ENCODE data around the gene ARL15.

Gene ARL15

GRCh38 chr5:54081415-54081814, 229.0 kb downstream of the ARL15 start:
- no peak for TF ChIP-seq TEAD4 (IDR thresholded peaks at IDR 0.05)
- TF ChIP-seq, protein P1, sequence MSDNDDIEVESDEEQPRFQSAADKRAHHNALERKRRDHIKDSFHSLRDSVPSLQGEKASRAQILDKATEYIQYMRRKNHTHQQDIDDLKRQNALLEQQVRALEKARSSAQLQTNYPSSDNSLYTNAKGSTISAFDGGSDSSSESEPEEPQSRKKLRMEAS (IDR thresholded peaks at IDR 0.05), result no peak
- no peak for TF ChIP-seq FOXM1 (IDR thresholded peaks at IDR 0.05; ENCODE audit: borderline replicate concordance, low read depth)
- TF ChIP-seq EP300 (IDR thresholded peaks at IDR 0.05; ENCODE audit: borderline replicate concordance), result no peak
- no peak for TF ChIP-seq TAF1 (IDR thresholded peaks at IDR 0.05; ENCODE audit: low read depth)
- no peak for TF ChIP-seq NFIC (IDR thresholded peaks at IDR 0.05)
- TF ChIP-seq CEBPB (IDR thresholded peaks at IDR 0.05), result no peak
- TF ChIP-seq YY1 (IDR thresholded peaks at IDR 0.05; ENCODE audit: low read depth), result no peak
- no peak for TF ChIP-seq USF1 (IDR thresholded peaks at IDR 0.05)
- no peak for TF ChIP-seq RAD21 (IDR thresholded peaks at IDR 0.05; ENCODE audit: low read depth)
- TF ChIP-seq EGR1 (IDR thresholded peaks at IDR 0.05), result no peak
- TF ChIP-seq, protein P2, sequence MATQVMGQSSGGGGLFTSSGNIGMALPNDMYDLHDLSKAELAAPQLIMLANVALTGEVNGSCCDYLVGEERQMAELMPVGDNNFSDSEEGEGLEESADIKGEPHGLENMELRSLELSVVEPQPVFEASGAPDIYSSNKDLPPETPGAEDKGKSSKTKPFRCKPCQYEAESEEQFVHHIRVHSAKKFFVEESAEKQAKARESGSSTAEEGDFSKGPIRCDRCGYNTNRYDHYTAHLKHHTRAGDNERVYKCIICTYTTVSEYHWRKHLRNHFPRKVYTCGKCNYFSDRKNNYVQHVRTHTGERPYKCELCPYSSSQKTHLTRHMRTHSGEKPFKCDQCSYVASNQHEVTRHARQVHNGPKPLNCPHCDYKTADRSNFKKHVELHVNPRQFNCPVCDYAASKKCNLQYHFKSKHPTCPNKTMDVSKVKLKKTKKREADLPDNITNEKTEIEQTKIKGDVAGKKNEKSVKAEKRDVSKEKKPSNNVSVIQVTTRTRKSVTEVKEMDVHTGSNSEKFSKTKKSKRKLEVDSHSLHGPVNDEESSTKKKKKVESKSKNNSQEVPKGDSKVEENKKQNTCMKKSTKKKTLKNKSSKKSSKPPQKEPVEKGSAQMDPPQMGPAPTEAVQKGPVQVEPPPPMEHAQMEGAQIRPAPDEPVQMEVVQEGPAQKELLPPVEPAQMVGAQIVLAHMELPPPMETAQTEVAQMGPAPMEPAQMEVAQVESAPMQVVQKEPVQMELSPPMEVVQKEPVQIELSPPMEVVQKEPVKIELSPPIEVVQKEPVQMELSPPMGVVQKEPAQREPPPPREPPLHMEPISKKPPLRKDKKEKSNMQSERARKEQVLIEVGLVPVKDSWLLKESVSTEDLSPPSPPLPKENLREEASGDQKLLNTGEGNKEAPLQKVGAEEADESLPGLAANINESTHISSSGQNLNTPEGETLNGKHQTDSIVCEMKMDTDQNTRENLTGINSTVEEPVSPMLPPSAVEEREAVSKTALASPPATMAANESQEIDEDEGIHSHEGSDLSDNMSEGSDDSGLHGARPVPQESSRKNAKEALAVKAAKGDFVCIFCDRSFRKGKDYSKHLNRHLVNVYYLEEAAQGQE (IDR thresholded peaks at IDR 0.05; ENCODE audit: low read depth), result no peak
- no peak for TF ChIP-seq TCF12 (IDR thresholded peaks at IDR 0.05; ENCODE audit: low read depth)
- TF ChIP-seq ZBTB7A (IDR thresholded peaks at IDR 0.05; ENCODE audit: low read depth), result no peak

GRCh38 chr5:54080831-54081230, 229.5 kb downstream of the ARL15 start:
- TF ChIP-seq FOXM1 (IDR thresholded peaks at IDR 0.05; ENCODE audit: borderline replicate concordance, low read depth) (no peak), ZBTB7A (IDR thresholded peaks at IDR 0.05; ENCODE audit: low read depth) (no peak), USF1 (IDR thresholded peaks at IDR 0.05) (no peak), YY1 (IDR thresholded peaks at IDR 0.05; ENCODE audit: low read depth) (no peak), EP300 (IDR thresholded peaks at IDR 0.05; ENCODE audit: borderline replicate concordance) (no peak), TEAD4 (IDR thresholded peaks at IDR 0.05) (no peak), CEBPB (IDR thresholded peaks at IDR 0.05) (no peak), CREB1 (IDR thresholded peaks at IDR 0.05; ENCODE audit: low read depth) (no peak), RAD21 (IDR thresholded peaks at IDR 0.05; ENCODE audit: low read depth) (no peak), TAF1 (IDR thresholded peaks at IDR 0.05; ENCODE audit: low read depth) (no peak), EGR1 (IDR thresholded peaks at IDR 0.05) (no peak), TCF12 (IDR thresholded peaks at IDR 0.05; ENCODE audit: low read depth) (no peak), NFIC (IDR thresholded peaks at IDR 0.05) (no peak)
- TF ChIP-seq, protein P2 (IDR thresholded peaks at IDR 0.05; ENCODE audit: low read depth), result no peak
- TF ChIP-seq, protein P1 (IDR thresholded peaks at IDR 0.05), result no peak

GRCh38 chr5:54073735-54074134, 236.6 kb downstream of the ARL15 start:
- TF ChIP-seq TEAD4 (IDR thresholded peaks at IDR 0.05), result no peak
- TF ChIP-seq, protein P2 (IDR thresholded peaks at IDR 0.05; ENCODE audit: low read depth), result no peak
- TF ChIP-seq, protein P1 (IDR thresholded peaks at IDR 0.05), result no peak
- TF ChIP-seq TAF1 (IDR thresholded peaks at IDR 0.05; ENCODE audit: low read depth), result no peak
- no peak for TF ChIP-seq FOXM1 (IDR thresholded peaks at IDR 0.05; ENCODE audit: borderline replicate concordance, low read depth)
- no peak for TF ChIP-seq EGR1 (IDR thresholded peaks at IDR 0.05)
- no peak for TF ChIP-seq CEBPB (IDR thresholded peaks at IDR 0.05)
- no peak for TF ChIP-seq EP300 (IDR thresholded peaks at IDR 0.05; ENCODE audit: borderline replicate concordance)
- TF ChIP-seq TCF12 (IDR thresholded peaks at IDR 0.05; ENCODE audit: low read depth), result no peak
- no peak for TF ChIP-seq RAD21 (IDR thresholded peaks at IDR 0.05; ENCODE audit: low read depth)

- no peak for TF ChIP-seq TAF1 (IDR thresholded peaks at IDR 0.05; ENCODE audit: low read depth)
- TF ChIP-seq USF1 (IDR thresholded peaks at IDR 0.05), result no peak
- TF ChIP-seq NFIC (IDR thresholded peaks at IDR 0.05), result no peak
- TF ChIP-seq, protein P2 (IDR thresholded peaks at IDR 0.05; ENCODE audit: low read depth), result no peak
- no peak for TF ChIP-seq CREB1 (IDR thresholded peaks at IDR 0.05; ENCODE audit: low read depth)
- TF ChIP-seq TEAD4 (IDR thresholded peaks at IDR 0.05), result no peak
- no peak for TF ChIP-seq RAD21 (IDR thresholded peaks at IDR 0.05; ENCODE audit: low read depth)
- no peak for TF ChIP-seq ZBTB7A (IDR thresholded peaks at IDR 0.05; ENCODE audit: low read depth)
- no peak for TF ChIP-seq TCF12 (IDR thresholded peaks at IDR 0.05; ENCODE audit: low read depth)
- no peak for TF ChIP-seq EP300 (IDR thresholded peaks at IDR 0.05; ENCODE audit: borderline replicate concordance)
- no peak for TF ChIP-seq FOXM1 (IDR thresholded peaks at IDR 0.05; ENCODE audit: borderline replicate concordance, low read depth)
Observed at GRCh38 chr5:54073131-54073530, 237.2 kb downstream of the ARL15 start.

All from Ishikawa (cell line).